LNCaP clone FGC (cell line): ENCODE data around the gene DBF4.
"Not testable (repeated sequence)": the region's sequence is repeated elsewhere in the genome, so short reads cannot be mapped to it uniquely, and the experiment has no call there.

Source experiments
- DNase-seq: peaks from one replicate; pipeline ENCODE4 v3.0.0-alpha.2; 2011; ENCODE audit warnings: low read depth
- H3K4me3 ChIP-seq: 2 replicates; pipeline ENCODE4 v1.5.1; 2011; ENCODE audit warnings: mild to moderate bottlenecking, low read depth, low read length, control low read depth
- TF ChIP-seq, protein P1 (sequence below): IDR thresholded peaks from 2 replicates; pipeline ENCODE4 v1.5.1; 2012; ENCODE audit warnings: mild to moderate bottlenecking; ENCODE audit not compliant: control insufficient read depth, insufficient read depth; ENCODE audit errors: extremely low read depth

The DBF4 gene

DNA sequence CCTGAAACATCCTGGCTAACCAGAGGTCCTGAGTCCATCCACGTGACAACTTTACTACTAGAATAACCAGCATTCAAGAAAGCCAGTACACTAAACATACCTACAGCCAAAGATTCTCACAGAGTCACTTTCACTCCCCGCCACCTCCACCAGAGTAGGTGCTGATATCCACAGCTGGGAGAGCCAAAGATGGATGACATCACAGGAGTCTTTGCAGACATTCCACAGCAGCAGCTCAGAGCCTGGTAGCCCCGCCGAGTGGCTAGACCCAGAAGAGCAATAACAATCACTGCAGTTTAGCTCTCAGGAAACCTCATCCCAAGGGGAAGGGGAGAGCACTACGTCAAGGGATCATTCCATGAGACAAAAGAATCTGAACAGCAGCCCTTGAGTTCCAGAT, 44.3 kb downstream of the DBF4 start:
- DNase-seq, result no peak
- H3K4me3 ChIP-seq, result no peak overlapping the region
- TF ChIP-seq, protein P1, sequence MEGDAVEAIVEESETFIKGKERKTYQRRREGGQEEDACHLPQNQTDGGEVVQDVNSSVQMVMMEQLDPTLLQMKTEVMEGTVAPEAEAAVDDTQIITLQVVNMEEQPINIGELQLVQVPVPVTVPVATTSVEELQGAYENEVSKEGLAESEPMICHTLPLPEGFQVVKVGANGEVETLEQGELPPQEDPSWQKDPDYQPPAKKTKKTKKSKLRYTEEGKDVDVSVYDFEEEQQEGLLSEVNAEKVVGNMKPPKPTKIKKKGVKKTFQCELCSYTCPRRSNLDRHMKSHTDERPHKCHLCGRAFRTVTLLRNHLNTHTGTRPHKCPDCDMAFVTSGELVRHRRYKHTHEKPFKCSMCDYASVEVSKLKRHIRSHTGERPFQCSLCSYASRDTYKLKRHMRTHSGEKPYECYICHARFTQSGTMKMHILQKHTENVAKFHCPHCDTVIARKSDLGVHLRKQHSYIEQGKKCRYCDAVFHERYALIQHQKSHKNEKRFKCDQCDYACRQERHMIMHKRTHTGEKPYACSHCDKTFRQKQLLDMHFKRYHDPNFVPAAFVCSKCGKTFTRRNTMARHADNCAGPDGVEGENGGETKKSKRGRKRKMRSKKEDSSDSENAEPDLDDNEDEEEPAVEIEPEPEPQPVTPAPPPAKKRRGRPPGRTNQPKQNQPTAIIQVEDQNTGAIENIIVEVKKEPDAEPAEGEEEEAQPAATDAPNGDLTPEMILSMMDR, result no peak

DNA sequence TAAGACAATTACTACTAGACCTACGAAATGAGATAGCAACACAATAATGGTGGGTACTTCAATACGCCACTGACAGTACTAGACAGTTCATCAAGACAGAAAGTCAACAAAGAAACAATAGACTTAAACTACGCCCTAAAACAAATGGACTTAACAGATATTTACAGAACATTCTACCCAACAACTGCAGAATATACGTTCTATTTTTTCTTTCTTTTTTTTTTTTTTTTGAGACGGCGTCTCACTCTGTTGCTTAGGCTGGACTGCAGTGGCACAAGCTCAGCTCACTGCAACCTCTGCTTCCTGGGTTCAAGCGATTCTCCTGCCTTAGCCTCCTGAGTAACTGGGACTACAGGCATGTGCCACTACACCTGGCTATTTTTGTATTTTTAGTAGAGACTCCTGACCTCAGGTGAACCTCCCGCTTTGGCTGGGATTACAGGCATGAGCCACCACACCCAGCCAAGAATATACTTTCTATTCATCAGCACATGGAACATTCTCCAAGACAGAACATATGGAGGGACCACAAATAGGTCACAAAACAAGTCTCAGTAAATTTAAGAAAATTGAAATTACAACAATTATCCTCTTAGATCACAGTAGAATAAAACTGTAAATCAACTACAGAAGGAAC, 46.6 kb downstream of the DBF4 start:
- DNase-seq, H3K4me3 ChIP-seq: not testable (repeated sequence)

DNA sequence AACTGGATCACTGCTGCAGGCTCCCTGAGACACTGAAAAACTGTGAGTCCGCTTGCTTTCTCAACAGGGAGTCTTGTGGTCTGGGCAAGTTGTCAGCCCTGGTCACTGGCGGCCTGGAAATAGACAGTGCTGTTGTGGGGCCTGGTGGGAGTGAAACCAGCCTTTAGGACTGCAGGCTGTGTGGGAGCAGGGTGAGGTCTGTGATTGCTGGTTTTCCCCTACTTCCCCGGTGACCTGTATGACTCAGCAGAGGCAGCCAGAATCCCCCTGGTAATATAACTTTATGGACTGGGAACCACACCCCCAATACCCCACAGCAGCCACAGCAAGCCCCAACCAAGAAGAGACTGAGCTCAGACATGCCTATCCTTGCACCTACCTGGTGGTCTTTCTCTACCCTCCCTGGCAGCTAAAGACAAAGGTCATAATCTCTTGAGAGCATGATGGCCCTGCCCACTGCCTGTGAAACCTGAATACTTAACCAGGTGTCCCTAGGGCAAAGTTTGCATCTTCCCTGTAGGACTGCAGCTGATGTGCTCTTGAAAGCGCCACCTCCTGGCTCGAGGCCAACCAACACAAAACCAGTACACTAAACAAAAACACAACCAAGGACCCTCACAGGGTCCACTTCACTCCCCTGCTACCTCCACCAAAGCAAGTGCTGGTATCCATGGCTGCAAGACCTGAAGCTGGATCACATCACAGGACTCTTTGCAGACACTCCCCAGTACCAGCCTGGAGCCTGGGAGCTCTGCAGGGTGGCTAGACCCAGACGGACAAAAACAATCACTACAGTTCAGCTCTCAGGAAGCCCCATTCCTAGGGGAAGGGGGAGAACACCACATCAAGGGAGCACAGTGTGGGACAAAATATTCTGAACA, 50.5 kb downstream of the DBF4 start:
- no peak for DNase-seq
- TF ChIP-seq, protein P1, result no peak
- H3K4me3 ChIP-seq, result no peak overlapping the region

DNA sequence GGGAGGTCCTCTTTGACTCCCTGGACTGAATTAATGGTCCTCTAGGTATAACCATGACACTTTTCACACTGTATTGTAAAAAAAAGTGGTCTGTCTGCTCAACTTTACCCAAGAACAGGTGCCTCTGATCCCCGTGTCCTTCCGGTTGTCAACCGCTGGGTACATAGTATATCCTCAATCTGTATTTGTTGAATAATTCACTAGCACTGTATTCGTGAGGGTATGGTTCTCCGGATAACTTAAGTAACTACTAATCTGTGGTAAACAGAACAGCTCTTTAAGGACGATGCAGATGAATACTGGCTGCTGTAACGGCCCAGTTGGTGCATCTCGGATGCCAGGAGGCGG, 57.3 kb downstream of the DBF4 start:
- peak overlapping the region; percentile 72 for H3K4me3 ChIP-seq
- TF ChIP-seq, protein P1, result no peak
- no peak for DNase-seq

DNA sequence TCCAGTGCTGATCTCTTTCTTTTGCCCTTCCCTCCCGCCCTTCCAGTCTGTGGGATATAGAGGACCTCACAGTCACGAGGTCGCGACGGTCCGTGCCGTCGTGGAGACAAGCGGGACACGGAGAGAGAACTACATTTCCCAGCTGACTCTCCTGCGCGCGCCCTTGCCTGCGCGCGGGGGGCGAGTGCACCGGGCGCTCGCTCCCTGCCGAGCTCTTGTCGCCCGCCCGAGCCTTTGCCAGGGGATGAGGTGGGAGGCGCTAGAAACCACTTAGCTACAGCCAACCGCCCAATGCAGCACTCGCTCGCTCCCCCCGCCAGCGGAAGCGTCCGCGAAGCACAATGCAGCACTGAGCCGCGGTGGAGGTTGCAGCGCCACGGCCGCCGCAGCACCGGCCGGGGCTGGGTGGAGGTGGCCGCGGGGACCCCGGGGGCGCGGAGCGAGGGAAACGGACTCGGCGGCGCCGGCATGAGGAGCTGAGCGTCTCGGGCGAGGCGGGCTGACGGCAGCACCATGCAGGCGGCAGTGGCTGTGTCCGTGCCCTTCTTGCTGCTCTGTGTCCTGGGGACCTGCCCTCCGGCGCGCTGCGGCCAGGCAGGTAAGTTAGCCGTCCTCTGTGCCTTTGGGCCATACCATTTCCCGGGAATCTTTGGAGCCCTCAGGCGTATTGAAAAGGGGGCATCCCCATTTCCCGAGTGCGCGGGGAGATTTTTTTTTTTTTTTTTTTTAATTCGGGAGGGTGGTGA, 57.8 kb downstream of the DBF4 start, which contains the start of gene ADAM22:
TSS of gene ADAM22 (plus strand) at position 299 of the 746 bp plus-strand sequence. CDS start at position 514, 215 bp downstream.
- peak within 1 kb of the TSS; percentile 72 for H3K4me3 ChIP-seq
- TF ChIP-seq, protein P1, result 0 out of 2 replicates have a peak, but pooled peaks have one; percentile 25
- DNase-seq, result peak; percentile 74

DNA sequence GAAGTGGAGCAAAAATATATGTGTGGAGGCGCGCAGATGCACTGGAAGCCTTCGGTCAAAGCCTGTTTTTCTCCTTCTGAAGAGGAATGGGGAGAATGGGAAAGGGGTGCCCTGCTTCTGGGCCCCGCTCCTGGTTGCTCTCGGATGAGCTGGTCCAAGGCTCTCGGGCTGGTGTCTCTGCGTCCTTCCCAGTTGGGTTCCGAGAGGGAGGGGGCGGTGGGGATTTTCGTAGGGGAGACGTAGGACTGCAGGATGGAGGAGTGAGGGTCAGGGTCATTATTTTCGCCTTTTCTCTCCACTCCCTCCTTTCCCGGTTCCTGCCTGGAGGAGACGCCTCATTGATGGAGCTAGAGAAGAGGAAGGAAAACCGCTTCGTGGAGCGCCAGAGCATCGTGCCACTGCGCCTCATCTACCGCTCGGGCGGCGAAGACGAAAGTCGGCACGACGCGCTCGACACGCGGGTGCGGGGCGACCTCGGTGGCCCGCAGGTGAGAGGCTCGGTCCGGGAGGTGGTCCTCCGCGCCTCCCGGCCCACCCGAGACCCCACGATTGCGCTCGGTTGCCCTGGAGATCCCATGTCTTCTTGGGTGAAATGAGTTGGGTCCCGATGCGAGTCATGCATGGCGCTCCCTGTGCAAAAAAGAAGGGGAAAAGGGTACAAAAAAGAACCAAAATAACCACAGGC, 58.5 kb downstream of the DBF4 start:
- DNase-seq, result no peak
- peak overlapping the region; percentile 72 for H3K4me3 ChIP-seq
- TF ChIP-seq, protein P1, result no peak
